ENCODE measurements around the gene OTUD7B.
A peak's percentile ranks its signal among the peaks of the same experiment; 100 is the strongest.
"Not testable (repeated sequence)": the region's sequence is repeated elsewhere in the genome, so short reads cannot be mapped to it uniquely, and the experiment has no call there.

The OTUD7B gene

DNA sequence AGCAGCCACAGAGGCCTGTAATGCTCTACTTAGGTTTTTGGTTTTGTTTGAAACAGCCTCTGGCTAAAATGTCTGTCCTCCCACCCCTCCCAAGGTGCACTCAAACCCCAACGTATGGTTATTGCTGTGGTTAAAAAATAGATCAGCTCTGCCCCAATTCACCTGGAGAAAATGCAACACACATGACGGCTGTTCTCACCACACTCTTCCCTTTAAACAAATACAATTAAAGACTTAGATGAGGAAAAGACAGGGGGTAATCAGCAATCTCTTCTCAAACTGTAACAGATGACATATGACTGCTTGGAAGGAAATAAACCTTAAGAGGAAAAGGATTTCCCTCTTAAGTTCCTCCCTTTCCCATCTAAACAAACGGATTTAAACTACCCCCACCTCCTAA, 67.6 kb downstream of the OTUD7B start:
- no peak for DNase-seq (ENCODE audit: low read depth)

DNA sequence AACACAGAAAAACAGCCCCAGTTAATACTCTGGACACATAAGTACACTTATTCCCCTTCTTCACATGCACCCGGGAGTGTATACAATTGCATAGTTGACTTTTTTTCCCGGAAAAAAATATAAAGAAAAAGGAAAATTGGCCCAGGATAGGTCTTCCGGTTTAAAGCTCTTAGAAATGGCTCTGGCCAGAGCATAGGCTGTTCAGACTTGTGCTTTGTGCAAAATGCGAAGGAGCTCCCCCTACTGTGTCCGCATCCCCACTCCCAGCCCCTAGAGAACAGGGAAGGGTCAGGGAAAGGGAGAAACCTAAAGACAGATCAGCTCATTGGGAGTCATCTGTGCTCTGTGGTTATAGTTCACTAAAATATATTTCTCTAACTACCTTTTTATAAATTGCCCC, 68.3 kb downstream of the OTUD7B start:
- no peak for DNase-seq (ENCODE audit: low read depth)

DNA sequence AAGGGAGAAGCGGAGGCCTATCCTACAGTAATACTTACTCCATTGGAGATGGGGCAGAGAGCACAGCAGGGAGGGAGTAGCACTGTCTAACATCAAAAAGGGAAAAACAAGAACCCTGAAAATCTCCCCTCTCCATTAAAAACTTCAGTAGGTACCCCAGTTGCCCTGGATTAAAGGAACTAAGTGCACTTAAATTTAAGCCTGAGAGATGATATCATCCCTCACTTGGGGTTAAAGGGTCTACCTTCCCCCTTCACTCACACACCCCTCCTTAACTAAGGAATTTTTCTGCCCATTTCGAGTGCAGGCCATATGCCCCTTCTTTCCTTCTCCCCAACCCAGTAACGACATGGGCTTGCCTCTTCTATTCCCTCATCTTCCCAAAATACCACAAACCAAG, 70.1 kb downstream of the OTUD7B start:
- DNase-seq (ENCODE audit: low read depth) = no peak

- DNase-seq (ENCODE audit: low read depth) = not testable (repeated sequence)
These were observed 71.9 kb downstream of the OTUD7B start for GRCh38 chr1:149938668-149939003.

GRCh38 chr1:149937759-149938158, 72.8 kb downstream of the OTUD7B start:
- DNase-seq (ENCODE audit: low read depth) = no peak

DNA sequence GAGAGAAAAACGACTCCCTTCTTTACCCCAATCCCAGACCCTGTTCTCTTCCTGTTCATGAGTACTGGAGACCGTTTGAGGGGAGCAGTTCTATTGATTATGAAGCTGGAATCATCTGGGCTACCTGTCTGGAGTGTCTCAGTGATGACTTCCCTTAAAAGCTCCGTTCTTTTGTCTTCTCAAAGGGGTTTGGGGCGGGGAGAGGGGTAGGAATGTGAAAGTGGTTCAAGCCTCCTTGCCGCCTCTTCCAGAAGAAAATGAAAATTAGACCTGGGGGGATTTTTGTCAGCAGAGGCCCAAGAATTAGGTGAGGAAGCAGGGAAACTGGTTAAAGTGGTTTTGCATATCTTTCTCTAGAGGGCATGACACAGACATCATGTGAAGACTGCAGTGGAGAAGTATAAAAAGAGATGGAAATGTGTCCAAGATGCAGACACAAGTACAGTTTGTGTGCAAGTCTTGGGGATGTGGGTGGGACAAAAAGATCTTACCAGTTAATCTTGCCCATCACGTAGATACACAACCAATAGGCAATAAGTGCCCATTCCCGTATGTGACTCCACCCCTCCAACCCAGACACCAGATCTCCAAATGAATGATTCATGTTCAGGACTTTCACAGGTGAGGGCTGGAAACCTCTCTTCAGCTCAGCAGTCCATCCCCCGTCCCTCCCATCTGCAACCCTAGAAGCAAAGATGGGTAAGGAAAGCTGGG, 73.4 kb downstream of the OTUD7B start:
- DNase-seq (ENCODE audit: low read depth) = no peak

- no peak for DNase-seq (ENCODE audit: low read depth)
These were observed 74.1 kb downstream of the OTUD7B start, which contains the start of gene MTMR11 for GRCh38 chr1:149936170-149936991. Gene MTMR11, minus strand, starts transcription at chr1:149936879. Its CDS starts 232 bp downstream, at chr1:149936647.

DNA sequence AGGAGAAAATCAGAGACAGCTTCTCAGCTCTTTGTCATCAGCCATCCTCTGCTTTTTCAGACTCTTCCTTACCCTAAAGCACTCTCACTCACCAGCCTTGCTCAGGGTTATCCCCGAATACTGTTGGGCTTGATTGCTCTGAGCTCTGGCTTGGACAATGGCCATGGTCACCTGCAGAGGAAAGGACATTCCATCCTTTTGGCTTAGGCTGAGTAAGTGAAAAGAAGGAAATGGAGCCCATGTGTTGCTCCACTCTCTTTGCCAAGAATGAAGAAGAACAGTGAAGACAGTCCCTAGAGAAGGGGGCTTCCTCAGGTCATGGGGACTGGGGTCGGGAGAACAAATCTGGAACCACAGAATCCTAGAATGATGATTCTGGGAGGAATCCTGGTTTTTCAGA, 76.2 kb downstream of the OTUD7B start:
- DNase-seq (ENCODE audit: low read depth) = no peak

DNA sequence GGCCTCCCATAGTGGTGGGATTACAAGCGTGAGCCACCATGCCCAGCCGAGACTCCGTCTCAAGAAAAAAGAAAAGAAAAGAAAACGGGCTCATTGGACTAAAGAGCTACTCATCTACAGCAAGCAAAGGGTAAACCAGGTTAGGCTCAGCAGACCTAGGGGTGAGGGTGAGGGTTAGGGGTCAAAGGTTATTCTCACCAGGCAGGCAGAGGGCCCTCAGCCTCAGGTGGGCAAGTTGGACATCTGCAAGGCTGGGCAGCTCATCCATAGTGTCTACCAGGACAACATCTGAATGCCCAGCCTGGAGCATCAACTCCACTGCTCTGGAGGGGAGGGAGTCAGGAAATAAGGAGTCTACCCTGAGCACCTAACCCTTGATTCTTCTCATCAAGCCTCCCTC, 77.3 kb downstream of the OTUD7B start:
- DNase-seq (ENCODE audit: low read depth) = no peak

GRCh38 chr1:149932474-149932873, 78.1 kb downstream of the OTUD7B start:
- DNase-seq (ENCODE audit: low read depth) = no peak

DNA sequence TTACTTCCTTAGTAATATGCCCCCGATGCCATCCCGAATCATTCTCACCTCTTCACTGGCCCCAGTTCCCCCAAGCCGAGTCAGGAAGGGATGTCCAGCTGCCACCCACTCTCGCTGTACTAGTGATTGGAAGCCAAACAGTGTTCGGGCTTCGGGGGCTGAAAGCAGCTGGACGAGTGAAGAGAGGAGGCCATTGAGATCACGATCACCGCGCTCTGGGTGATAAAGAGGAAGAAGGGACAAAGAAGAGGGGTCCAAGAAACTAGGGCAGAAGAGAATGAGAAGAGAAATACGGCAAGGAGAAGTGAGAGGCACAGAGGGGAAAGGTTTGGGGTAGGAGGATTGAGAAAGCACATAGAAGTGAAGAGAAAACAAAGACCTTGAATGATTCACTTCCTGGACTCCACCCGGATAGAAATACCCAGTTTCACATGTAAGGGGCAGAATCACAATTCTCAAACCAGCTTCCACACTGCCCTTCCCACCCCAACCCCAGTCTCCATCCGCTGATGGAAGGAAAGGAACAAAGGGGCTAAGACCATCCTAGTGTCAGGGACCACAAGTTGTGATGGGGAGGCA, 79.2 kb downstream of the OTUD7B start:
- no peak for DNase-seq (ENCODE audit: low read depth)

DNA sequence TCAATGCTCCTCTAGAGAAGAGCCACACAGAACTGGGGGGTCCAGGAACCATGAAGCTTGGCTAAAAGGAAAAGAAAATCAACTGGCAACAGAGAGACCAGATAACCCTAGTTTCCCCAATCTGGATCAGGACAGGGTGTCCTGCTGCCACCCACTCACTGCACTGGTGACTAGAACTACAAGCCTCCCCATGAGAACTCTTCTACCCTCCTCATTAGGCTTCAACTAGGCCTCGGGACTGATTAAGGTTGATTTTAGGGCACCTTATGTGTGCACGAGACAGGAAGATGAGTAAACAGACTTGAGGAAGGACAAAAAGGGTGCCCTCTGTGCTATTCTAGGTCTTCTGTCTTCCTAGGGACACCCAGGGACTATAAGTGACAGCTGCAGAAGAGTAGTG, 80.7 kb downstream of the OTUD7B start:
- DNase-seq (ENCODE audit: low read depth) = no peak

- no peak for DNase-seq (ENCODE audit: low read depth)
These were observed 82.2 kb downstream of the OTUD7B start for GRCh38 chr1:149928401-149928724.

DNA sequence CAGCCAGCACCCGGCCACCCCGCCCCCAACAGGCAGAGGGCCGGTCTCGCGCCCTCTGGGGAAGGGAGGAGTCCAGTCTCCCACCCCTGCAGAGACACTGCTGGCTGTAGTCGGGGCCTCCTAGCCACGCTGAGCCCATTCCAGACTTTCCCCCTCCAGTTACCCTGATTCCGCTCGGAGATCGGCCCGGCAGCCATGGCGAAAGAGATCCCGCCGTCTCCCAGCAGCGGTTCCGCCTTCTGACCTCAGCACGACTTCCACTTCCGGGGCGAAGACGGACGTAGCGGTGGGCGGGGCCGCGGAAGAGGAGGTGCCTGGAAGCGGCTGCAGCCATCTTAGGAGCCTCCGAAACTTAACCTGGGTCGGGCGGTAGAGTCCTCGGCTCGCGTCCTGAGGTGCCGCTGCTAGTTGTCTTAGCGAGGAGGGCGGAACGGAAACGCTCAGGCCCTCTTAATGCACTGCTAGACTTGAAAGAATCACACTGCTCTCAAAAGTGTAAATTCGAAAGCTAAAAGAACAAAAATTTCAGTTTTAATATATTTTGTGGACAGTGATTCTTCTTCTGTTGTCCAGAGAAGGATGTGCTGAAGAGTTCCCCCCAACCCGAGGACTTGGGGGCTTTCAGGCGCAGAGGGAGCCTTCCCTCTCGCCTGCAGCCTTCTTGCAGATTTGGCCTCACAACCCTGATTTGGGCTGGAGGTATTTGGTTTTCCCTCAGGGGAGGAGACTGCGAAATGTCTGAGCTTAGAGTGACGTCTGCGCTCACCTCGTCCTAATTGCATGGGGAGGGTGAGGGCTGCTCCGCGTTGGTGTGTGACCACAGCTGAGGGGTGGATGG, 82.7 kb downstream of the OTUD7B start, which contains the start of gene SF3B4:
Gene SF3B4, minus strand, starts transcription at position 241 of the 838 bp plus-strand sequence. Its CDS starts 44 bp downstream, at position 197.
- peak; percentile 93 for DNase-seq (ENCODE audit: low read depth)

GRCh38 chr1:149927056-149927562, 83.4 kb downstream of the OTUD7B start:
- DNase-seq (ENCODE audit: low read depth) = no peak

DNA sequence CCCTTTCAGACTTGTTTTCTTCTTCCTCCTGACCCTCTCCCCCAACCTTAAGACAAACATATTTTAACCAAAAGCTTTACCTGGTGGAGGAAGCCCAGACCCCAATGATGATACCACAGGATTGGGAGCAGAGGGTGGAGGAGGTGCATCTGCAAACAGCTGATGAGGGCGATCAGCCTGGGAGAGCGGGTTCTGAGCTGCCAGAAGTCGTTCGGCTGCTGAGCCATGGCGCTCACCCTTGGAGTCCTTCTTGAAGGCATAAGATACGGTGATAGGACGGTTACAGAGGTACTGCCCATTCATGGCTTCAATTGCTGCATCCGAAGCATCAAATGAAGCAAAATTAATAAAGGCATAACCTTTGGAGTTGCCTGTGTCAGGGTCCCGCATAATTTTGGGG, 84.2 kb downstream of the OTUD7B start:
- DNase-seq (ENCODE audit: low read depth) = no peak

DNA sequence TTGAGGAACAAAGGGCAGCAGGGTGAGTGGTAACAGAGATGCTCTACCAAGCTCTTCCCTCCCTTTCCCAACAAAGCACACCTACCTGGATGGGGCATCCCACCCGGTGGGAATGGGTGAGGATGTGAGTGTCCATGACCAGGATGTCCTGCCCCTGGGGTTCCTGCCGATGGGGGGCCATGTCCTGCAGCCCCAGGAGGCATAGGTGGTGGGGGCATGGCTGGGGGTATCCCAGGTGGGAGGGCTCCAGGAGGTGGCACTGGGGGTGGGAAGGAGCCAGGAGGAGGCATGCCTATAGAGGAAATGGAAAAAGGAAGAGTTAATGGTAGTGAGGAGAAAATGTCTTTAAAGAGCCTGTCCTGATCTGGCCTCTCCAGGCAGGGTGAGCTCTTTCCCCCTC, 84.8 kb downstream of the OTUD7B start:
- DNase-seq (ENCODE audit: low read depth) = no peak

DNA sequence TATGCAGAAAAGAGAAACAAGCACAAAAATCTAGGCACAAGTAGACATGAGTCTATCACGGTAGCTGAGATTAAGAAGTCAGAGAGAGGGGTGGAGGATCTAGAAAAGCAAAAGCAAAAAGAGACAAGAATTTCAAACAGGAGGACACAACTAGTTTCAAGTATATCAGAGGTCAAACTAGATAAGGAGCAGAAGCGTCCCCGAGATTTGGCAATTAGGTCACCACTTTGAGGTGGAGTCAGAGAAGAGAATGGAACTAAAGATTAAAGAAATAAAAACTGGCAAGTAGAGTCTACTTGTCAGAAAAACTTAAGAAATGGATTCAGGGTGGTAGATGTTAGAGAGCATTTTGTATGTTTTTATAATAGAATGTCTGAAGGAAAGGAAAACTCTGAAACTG, 85.2 kb downstream of the OTUD7B start:
- DNase-seq (ENCODE audit: low read depth) = no peak

DNA sequence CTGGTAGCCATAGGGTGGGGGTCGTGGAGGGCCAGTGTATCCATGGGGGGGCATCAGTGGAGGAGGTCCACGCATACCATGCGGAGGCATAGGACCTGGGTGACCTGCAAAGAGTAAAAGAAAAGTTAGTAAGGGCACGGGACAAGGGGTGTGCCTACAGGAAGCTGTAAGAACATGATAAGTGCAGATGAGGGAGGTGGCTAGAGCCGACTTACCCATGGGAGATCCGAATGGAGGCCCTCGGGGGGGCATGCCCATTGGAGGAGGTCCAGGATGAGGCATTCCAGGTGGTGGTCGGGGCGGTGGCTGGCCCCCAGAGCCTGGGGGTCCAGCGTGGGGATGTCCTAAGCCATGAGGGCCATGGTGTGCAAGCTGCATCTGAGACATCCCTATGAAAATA, 86.9 kb downstream of the OTUD7B start:
- no peak for DNase-seq (ENCODE audit: low read depth)

DNA sequence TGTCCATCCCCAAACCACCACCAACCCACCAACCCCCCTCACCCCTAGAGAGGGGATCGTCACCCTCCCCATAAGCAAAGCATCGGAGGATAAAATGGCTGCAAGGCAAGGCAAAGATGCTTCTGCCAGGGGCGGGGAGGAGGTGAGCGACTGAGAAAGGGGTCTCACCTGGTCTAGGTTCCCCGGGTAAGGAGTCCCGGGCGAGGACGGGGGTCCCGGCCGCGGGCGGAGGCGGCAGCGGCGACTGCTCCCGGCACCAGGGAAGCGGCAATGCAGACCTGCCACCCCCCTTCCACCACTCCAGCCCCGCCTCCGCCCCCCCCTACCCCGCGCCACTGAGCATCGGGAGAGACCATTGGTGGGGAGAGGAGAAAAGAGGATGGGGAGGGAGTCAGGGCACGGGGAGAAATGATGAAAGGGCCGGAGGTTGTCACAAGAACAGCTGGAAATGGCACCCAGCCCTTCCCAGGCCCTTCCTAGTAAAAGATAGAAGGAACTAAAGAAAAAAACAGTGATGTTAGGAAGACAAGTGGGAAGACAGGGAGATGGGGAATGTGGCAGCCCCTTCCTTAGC, 92.9 kb downstream of the OTUD7B start, which contains the start of gene SV2A:
Gene SV2A, minus strand, starts transcription at position 274 of the 574 bp plus-strand sequence. CDS start 4,004 bp downstream, outside the sequence.
- peak; percentile 18 for DNase-seq (ENCODE audit: low read depth)

- no peak for DNase-seq (ENCODE audit: low read depth)
These were observed 93.7 kb downstream of the OTUD7B start for GRCh38 chr1:149916898-149917252.

Measured in stimulated activated CD8-positive, alpha-beta memory T cell treated with anti-CD3 and anti-CD28 coated beads, Interleukin-12 subunit alpha, Interleukin-12 subunit beta, amount 100 ng/mL, for 1 hour (primary cell).